LNCaP clone FGC (cell line): ENCODE results near the gene SHC2.
"Not testable (repeated sequence)": the region's sequence is repeated elsewhere in the genome, so short reads cannot be mapped to it uniquely, and the experiment has no call there.

Experiments used
- DNase-seq: peaks from one replicate; pipeline ENCODE4 v3.0.0-alpha.2; 2011; ENCODE audit warnings: low read depth
- H3K4me3 ChIP-seq: 2 replicates; pipeline ENCODE4 v1.5.1; 2011; ENCODE audit warnings: mild to moderate bottlenecking, low read depth, low read length, control low read depth
- CTCF ChIP-seq: IDR thresholded peaks from 2 replicates; pipeline ENCODE4 v1.5.1; 2012; ENCODE audit warnings: mild to moderate bottlenecking; ENCODE audit not compliant: control insufficient read depth, insufficient read depth; ENCODE audit errors: extremely low read depth

The SHC2 gene

GRCh38 chr19:426725-427445 is 33.9 kb downstream of the SHC2 start:
- no peak overlapping the region for H3K4me3 ChIP-seq
- DNase-seq: no peak
- TF ChIP-seq CTCF: no peak

- no peak for DNase-seq
- TF ChIP-seq CTCF: no peak
- H3K4me3 ChIP-seq: no peak overlapping the region
These were observed 35.8 kb downstream of the SHC2 start for GRCh38 chr19:425056-425455.

GRCh38 chr19:424546-424945 is 36.3 kb downstream of the SHC2 start:
- DNase-seq: no peak
- no peak overlapping the region for H3K4me3 ChIP-seq
- TF ChIP-seq CTCF: no peak

- H3K4me3 ChIP-seq: no peak overlapping the region
- no peak for DNase-seq
- TF ChIP-seq CTCF: 0 out of 2 replicates have a peak, but pooled peaks have one; percentile 10
These were observed 37.0 kb downstream of the SHC2 start for GRCh38 chr19:423691-424466.

GRCh38 chr19:422917-423226 is 38.0 kb downstream of the SHC2 start:
- DNase-seq, H3K4me3 ChIP-seq: not testable (repeated sequence)

GRCh38 chr19:422213-422916 is 38.5 kb downstream of the SHC2 start:
- no peak for DNase-seq
- H3K4me3 ChIP-seq: no peak overlapping the region
- no peak for TF ChIP-seq CTCF
